ENCODE measurements around the gene DDX41. TPM values are rescaled to one million over a fixed set of nuclear protein-coding genes. Genes with fewer than 3 reads are reported as not detected.
"Not testable (repeated sequence)": the region's sequence is repeated elsewhere in the genome, so short reads cannot be mapped to it uniquely, and the experiment has no call there.

Gene DDX41
- total and polyA plus RNA-seq, 5 experiments from 2014 or later = 29.0 to 86.4 (median 54.4) TPM

DNA sequence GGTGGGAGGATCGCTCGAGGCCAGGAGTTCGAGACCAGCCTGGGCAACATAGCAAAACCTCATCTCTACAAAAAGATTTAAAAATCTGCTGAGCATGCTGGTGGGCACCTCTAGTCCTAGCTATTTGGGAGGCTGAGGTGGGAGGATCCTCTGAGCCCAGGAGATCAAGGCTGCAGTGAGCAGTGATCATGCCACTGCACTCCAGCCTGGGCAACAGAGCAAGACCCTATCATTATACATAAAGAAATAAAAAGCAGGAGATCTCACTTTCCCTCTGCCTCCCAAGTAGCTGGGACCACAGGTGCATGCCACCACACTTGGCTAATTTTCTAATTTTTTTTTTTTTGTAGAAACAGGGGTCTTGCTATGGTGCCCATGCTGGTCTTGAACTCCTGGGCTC is 31.0 kb downstream of the DDX41 start:
- not testable (repeated sequence) for H3K9me3 Mint-ChIP-seq, H3K4me1 Mint-ChIP-seq, H3K4me3 Mint-ChIP-seq, H3K27me3 Mint-ChIP-seq, ATAC-seq, H3K27ac Mint-ChIP-seq, DNase-seq
- peaks cover 0 to 26% (median 6%) of the 10 kb centered on the region in 3 donors for H3K36me3 Mint-ChIP-seq
- POLR2A ChIA-PET = interaction anchor here (0.5 kb wide), 1 partner anchor 40 kb away, joined by 3 read pairs; no protein-coding TSS in a partner anchor

DNA sequence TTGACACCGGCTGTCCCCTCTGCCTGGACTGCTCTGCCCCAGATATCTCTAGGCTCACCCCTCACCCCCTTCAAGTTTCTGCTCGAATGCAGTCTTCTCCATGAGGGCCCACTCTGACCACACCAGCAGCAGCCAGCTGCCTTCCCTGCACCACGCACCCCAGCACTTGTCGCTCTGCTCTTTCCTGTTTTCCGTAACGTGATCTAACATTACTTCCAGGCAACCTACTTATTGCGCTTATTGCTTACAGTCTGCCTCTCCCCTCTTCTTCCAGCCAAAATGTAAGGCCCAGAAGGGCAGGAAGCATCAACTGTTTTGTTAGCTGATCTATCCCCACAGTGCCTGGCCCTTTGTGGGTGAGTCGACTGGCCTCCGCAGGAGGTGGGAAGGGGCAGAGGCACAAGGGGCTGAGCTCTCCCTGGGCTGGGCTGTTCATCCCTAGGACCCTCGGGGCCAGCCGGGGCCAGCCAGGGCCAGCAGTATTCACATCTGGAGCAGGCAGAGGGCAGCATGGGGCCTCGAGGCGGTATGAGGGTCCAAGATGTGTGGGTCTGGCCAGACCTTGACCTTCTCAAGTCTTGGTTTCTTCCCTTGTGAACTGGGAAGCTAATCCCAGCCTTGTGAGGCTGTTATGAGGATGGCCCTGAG is 31.7 kb downstream of the DDX41 start:
- POLR2A ChIA-PET = no interaction called here
- H3K4me3 Mint-ChIP-seq = no peak overlapping the region
- peaks cover 2 to 8% (median 2%) of the 10 kb centered on the region in 4 donors for H3K4me1 Mint-ChIP-seq
- no peaks in the 10 kb centered on the region for H3K9me3 Mint-ChIP-seq
- no peak for DNase-seq
- H3K27me3 Mint-ChIP-seq = no peaks in the 10 kb centered on the region
- no peak for ATAC-seq
- peaks cover 0 to 19% (median 6%) of the 10 kb centered on the region in 3 donors for H3K36me3 Mint-ChIP-seq
- peak overlapping the region in 3 of 10 donors; percentile 22 to 79 (median 73) for H3K27ac Mint-ChIP-seq

DNA sequence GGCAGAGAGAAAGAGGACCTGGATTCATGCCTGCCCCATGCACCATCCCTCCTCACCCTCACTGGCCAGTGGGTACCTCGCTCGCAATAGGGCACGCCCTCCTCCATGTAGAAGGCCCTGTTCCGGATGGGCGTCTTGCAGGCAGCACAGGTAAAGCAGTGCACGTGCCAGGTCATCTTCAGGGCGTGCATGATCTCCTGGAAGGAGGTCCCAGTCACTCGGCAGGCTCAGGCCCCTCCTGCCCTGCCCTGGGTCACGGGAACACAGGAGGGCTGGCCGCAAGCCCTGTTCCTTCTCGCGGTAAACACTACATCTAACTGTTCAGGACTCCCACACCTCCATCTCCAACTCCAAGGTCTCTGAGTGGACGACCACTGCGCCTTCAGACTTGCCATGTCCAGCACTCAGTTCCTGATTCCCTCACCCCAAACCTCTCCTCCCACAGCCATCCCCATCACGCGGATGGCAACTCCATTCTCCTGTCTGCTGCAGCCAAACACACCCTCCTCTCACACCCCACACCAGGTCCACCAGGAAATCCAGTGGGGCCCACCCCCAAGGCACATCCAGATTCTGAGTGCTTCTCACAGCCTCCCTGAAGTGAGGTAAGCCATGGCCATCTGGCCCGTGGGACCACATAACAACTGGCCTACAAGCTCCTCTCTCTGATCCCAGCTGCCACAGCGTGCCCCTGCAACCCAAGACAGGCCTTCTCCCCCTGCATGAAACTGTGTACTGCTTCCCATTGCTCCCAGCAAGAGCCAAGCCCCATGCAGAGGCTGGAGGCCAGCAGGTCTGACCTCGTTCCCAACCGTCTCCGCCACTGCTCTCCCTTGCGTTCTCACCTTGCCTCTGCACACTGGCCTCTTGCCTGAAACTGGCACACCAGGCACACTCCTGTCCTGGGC is 32.5 kb downstream of the DDX41 start:
- no peaks in the 10 kb centered on the region for H3K27me3 Mint-ChIP-seq
- peaks cover 5 to 16% (median 10%) of the 10 kb centered on the region in 4 donors for H3K4me1 Mint-ChIP-seq
- H3K27ac Mint-ChIP-seq = peak overlapping the region in 2 of 10 donors; percentile 73 to 79
- DNase-seq (no peak), ATAC-seq (no peak)
- H3K36me3 Mint-ChIP-seq = peaks cover 0 to 17% (median 6%) of the 10 kb centered on the region in 3 donors
- H3K4me3 Mint-ChIP-seq = no peak overlapping the region
- no peaks in the 10 kb centered on the region for H3K9me3 Mint-ChIP-seq
- POLR2A ChIA-PET = no interaction called here

DNA sequence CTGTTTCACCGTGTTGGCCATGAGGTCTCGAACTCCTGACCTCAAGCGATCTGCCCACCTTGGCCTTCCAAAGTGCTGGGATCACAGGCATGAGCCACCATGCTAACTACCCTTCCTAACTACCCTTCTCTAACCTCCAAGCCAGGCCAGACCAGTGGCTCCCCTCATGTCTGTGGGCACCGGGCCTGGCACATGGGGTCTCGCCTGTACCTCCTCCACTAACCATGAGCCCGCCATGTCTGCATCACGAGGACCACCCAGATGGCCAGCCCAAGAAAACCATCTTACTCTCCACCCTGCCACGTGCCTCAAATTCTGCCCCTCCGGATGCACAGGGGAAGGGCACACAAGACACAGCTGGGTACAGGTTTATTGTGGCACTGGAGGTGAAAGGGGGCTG is 33.7 kb downstream of the DDX41 start:
- H3K27ac Mint-ChIP-seq = peak overlapping the region in 2 of 10 donors; percentile 69 to 80
- no peak for DNase-seq
- POLR2A ChIA-PET = interaction anchor here (0.7 kb wide), 1 partner anchor 14 kb away, joined by 3 read pairs; no protein-coding TSS in a partner anchor

DNA sequence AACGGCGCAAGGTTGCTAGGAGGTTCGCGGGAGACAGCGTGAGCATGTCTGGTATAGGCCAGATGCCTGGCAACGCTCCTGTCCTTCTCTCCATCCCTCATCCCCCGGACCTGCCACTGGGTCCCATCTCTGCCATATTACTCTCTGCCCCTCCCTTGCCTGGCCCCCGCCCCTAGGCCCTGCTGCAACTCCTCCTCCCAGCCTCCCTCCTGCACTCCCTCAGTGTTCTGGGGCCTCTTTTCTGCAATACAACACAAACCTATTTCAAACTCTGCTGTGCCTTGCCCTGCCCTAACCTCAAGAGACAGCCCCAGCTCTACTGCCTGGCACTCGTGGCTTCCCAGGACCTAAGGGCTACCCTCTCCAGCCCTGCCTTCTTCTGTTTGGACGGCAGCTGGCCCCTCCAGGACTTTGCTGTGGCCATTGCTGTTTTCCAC is 34.4 kb downstream of the DDX41 start:
- ATAC-seq = no peak
- DNase-seq = no peak
- no peaks in the 10 kb centered on the region for H3K27me3 Mint-ChIP-seq
- H3K4me1 Mint-ChIP-seq = peaks cover 17 to 34% (median 26%) of the 10 kb centered on the region in 4 donors
- peak overlapping the region in 5 of 10 donors; percentile 28 to 71 (median 53) for H3K27ac Mint-ChIP-seq
- H3K9me3 Mint-ChIP-seq = no peaks in the 10 kb centered on the region
- POLR2A ChIA-PET = interaction anchor here (0.7 kb wide), 1 partner anchor 13 kb away, joined by 3 read pairs; no protein-coding TSS in a partner anchor
- no peak overlapping the region for H3K4me3 Mint-ChIP-seq
- H3K36me3 Mint-ChIP-seq = peaks cover 0 to 13% (median 5%) of the 10 kb centered on the region in 3 donors

More for the DNA sequence above, 33.7 kb downstream of the DDX41 start:
- ATAC-seq = no peak
- H3K9me3 Mint-ChIP-seq = no peaks in the 10 kb centered on the region
- H3K4me1 Mint-ChIP-seq = peaks cover 13 to 28% (median 21%) of the 10 kb centered on the region in 4 donors
- H3K36me3 Mint-ChIP-seq = peaks cover 0 to 15% (median 6%) of the 10 kb centered on the region in 3 donors
- no peaks in the 10 kb centered on the region for H3K27me3 Mint-ChIP-seq
- H3K4me3 Mint-ChIP-seq = no peak overlapping the region

DNA sequence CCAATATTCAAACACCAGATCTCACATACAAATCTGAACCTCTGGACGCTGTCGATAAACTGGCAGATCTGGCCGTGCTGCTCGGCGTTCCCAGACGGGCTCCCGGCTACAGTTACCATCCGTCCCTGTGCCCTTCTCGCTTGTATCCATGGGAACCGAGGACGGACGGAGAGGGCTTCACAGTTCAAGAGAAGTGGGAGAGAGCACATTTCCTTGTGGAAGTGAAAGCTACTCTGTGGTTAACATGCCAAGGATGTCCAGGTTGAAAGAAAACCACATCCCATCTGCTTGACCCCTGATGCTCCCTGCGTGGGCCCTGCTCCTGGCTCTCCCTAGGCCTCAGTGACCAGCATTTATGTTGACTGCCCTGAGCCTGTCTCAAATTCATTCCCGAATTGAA is 37.0 kb downstream of the DDX41 start:
- H3K4me3 Mint-ChIP-seq = peak overlapping the region in 2 of 10 donors; percentile 28 to 62
- POLR2A ChIA-PET = interaction anchor here (0.9 to 1.9 kb wide), 6 partner anchors 8 to 123 kb away, joined by 3 to 16 read pairs (median 4); partner anchors contain the start of genes GRK6 and PDLIM7
- DNase-seq (no peak), ATAC-seq (no peak)
- no peaks in the 10 kb centered on the region for H3K27me3 Mint-ChIP-seq
- no peaks in the 10 kb centered on the region for H3K9me3 Mint-ChIP-seq
- peak overlapping the region in 9 of 10 donors; percentile 90 to 97 (median 94) for H3K27ac Mint-ChIP-seq
- H3K36me3 Mint-ChIP-seq = peaks cover 0 to 2% (median 2%) of the 10 kb centered on the region in 3 donors
- H3K4me1 Mint-ChIP-seq = peaks cover 28 to 49% (median 43%) of the 10 kb centered on the region in 4 donors

DNA sequence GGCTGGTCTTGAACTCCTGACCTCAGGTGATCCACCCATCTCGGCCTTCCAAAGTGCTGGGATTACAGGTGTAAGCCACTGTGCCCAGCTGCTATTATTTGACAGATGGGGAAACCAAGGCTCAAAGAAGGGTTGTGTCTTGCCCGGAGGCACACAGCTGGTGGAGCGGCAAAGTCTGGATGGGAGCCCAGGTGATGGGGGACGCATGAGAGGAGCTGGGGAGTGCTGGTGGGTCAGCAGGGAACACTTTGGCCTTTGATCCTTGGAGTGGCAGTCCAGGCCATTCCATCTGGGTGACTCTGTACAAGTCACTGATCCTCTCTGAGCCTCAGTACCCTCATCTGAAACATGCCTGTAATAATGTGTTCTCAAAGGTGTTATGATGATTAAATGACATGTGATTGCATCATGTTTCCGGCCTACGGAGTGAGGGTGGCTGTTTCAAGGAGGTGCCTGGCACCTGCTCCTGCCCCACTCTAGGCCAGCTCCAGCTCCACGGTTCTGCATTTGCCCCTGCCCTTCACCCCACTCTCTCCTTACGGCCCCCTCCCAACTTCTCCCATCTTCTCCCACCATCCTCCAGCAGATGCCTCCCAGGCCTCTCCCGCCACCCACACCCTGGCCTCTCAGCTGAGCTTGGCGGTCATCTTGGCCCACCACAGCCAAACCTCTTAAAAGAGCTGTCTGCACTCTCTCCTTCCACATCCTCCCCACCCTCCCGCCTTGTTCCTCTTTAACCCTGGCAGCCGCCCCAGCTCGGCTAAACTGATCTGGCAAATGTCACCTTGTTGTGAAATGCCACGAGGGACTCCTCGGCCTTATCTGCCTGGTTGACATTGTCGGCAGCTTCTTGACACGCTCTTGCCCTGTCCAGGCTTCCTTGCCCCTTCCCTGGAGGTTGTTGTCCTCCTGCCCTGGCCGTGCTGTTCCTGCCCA is 37.8 kb downstream of the DDX41 start:
- H3K9me3 Mint-ChIP-seq = no peaks in the 10 kb centered on the region
- POLR2A ChIA-PET = interaction anchor here (0.6 to 1.9 kb wide), 11 partner anchors 9 to 123 kb away, joined by 3 to 16 read pairs (median 4); partner anchors contain the start of genes GRK6 and PDLIM7

DNA sequence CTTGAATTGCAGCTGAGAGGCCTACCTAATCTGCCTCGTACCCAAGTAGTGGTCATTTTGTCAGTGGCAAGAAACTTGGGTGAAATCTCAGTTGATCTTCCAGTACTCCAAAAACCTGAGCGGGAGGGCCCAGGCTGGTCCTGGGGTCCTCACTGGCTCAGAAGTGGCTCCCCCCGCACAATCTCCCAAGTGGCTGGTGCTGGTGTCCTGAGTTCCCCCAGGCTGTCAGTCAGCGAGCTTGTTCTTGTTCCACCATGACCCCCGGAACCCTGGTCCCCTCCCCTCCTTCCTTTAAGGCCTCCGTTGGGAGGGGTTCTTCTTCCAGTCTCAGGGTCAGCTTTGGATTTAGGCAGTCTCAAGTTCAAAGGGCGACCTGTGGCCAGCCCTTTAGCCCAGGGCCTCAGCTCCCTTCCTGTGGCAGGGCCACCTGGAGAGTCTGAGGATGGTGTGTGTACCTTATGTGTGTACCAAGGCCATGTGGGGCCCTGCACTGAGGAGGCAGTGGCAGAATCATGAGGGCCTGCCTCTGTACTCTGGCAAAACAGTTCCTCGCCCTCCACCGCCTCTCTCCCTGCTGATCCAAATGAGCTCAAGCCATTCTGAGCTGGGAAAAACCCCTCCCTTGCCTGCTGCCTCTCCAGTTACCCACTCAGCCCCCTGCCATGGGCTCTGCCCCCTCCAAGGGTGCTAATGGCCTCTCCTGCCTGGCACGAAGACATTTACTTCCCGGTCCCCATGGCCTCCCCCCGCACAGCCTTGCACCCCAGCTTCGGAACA is 38.9 kb downstream of the DDX41 start:
- no peak for DNase-seq
- peaks cover 33 to 58% (median 52%) of the 10 kb centered on the region in 4 donors for H3K4me1 Mint-ChIP-seq
- H3K27ac Mint-ChIP-seq = peak overlapping the region in 9 of 10 donors; percentile 11 to 97 (median 86)
- POLR2A ChIA-PET = interaction anchor here (0.6 to 1.8 kb wide), 11 partner anchors 11 to 174 kb away, joined by 3 to 10 read pairs (median 4); partner anchors contain the start of genes PDLIM7 and PRELID1
- no peak for ATAC-seq
- H3K27me3 Mint-ChIP-seq = no peaks in the 10 kb centered on the region
- no peaks in the 10 kb centered on the region for H3K9me3 Mint-ChIP-seq
- no peak overlapping the region for H3K4me3 Mint-ChIP-seq
- H3K36me3 Mint-ChIP-seq = no peaks in the 10 kb centered on the region

More for the DNA sequence above, 37.8 kb downstream of the DDX41 start:
- H3K27me3 Mint-ChIP-seq = no peaks in the 10 kb centered on the region
- H3K27ac Mint-ChIP-seq = peak overlapping the region; percentile 77 to 97 (median 94)
- H3K36me3 Mint-ChIP-seq = peaks cover 0 to 2% (median 2%) of the 10 kb centered on the region in 3 donors
- H3K4me3 Mint-ChIP-seq = peak overlapping the region in 8 of 10 donors; percentile 28 to 80 (median 60)
- DNase-seq = peak in 4 of 10 donors; percentile 34 to 60 (median 51)
- H3K4me1 Mint-ChIP-seq = peaks cover 30 to 54% (median 50%) of the 10 kb centered on the region in 4 donors
- peak; percentile 84 to 89 for ATAC-seq

DNA sequence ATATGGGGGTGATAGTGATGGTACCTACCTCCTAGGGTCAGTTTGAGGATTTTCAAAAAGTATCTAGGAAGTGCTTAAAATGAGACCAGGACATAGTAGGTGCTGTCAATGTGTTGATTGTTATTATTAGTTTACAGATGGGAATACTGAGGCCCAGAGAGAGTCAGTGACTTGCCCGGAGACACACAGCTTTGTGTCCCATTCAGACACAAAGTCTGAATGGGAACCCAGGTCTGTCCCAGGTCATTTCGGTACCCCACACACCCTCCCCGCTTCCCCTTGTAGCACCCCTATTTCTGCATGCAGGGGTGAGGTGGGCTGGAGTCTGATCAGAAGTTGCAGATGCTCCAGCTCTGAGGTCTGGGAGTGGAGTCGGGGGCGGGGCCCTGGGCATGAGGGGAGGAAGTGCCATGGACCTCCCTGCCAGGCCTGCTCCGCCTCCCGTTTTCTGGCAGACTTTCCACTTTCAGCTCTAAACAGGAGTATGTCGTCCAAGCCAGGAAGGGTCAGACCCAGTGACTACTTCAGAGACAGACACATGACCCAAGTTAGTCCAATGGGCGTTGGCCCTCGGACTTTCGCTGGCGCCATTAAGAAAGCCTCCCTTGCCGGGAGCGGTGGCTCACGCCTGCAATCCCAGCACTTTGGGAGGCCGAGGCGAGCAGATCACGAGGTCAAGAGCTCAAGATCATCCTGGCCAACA is 40.1 kb downstream of the DDX41 start:
- Mint-ChIP-seq H3K9me3 (no peaks in the 10 kb centered on the region), H3K4me3 (peak overlapping the region in 6 of 10 donors; percentile 21 to 86 (median 62)), H3K4me1 (peaks cover 35 to 68% (median 59%) of the 10 kb centered on the region in 4 donors), H3K36me3 (no peaks in the 10 kb centered on the region), H3K27ac (peak overlapping the region; percentile 5 to 92 (median 68)), H3K27me3 (no peaks in the 10 kb centered on the region)
- ATAC-seq = no peak
- DNase-seq = no peak
- POLR2A ChIA-PET = interaction anchor here (0.8 to 1.8 kb wide), 6 partner anchors 17 to 74 kb away, joined by 3 to 5 read pairs (median 4); partner anchors contain the start of gene PDLIM7

All from naive thymus-derived CD8-positive, alpha-beta T cell (primary cell).